ENCODE data around the gene ARHGEF6. TPM values are rescaled to one million over a fixed set of nuclear protein-coding genes. Genes with fewer than 3 reads are reported as not detected.

The ARHGEF6 gene
- total RNA-seq, 1 donor from 2014 or later = 1.6 TPM

DNA sequence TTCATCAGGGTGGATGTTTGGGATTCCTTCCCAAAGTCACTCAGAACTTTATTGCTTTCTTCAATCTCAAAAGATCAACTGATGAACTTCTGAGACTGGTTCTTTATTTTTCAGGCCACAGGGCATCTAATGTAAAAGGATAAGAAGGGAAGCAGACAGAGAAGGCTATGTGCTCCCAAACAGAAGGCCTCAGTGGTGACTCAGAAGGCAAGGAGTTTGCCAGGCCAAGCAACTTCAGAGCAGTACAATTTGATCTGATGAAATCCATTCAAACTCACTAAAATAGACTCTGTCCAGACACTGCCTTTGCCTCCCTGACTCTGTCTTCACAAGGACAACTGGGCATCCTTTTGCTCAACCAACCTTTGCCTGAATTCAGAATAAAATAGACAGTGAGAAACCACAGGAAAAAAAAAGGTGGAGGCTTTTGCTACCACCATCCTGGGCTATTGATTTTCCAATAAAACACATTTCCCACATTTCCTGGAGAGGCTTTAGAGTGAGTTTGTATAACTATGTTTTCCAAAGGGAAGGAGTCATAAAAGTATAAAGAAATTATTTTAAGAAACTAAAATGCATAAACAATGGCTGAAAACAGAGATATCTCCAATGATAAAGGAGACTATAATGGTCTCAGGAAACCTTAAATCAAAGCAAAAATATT lies 55.2 kb downstream of the ARHGEF6 start:
- H3K27me3 ChIP-seq (ENCODE audit: control insufficient read depth, insufficient read depth, low read length) = no peaks in the 10 kb centered on the region
- no peak overlapping the region for H3K4me3 ChIP-seq (ENCODE audit: low read depth, low read length)
- H3K36me3 ChIP-seq (ENCODE audit: control insufficient read depth, insufficient read depth, low read length) = no peaks in the 10 kb centered on the region
- DNase-seq (ENCODE audit: low read depth) = no peak
- TF ChIP-seq, protein P1, sequence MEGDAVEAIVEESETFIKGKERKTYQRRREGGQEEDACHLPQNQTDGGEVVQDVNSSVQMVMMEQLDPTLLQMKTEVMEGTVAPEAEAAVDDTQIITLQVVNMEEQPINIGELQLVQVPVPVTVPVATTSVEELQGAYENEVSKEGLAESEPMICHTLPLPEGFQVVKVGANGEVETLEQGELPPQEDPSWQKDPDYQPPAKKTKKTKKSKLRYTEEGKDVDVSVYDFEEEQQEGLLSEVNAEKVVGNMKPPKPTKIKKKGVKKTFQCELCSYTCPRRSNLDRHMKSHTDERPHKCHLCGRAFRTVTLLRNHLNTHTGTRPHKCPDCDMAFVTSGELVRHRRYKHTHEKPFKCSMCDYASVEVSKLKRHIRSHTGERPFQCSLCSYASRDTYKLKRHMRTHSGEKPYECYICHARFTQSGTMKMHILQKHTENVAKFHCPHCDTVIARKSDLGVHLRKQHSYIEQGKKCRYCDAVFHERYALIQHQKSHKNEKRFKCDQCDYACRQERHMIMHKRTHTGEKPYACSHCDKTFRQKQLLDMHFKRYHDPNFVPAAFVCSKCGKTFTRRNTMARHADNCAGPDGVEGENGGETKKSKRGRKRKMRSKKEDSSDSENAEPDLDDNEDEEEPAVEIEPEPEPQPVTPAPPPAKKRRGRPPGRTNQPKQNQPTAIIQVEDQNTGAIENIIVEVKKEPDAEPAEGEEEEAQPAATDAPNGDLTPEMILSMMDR (IDR thresholded peaks at IDR 0.05; ENCODE audit: insufficient read depth, low read length, poor library complexity, severe bottlenecking) = no peak

DNA sequence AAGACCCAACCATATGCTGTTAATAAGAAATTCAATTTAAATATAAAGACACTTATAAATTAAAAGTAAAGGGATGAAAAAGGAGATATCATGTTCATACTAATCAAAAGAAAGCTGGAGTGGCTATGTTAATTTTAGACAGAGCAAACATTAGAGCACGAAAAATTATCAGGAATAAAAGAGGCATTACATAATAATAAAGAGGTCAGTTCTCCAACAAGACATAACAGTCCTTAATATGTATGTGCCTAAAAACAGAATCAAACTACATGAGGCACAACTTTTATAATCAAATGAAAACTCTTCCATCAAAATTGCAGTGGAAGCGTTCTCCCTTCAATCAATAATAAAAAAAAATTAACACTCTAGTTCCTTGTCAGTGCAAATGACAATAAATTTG lies 62.6 kb downstream of the ARHGEF6 start:
- Histone ChIP-seq H3K4me3 (ENCODE audit: low read depth, low read length) (no peak overlapping the region), H3K36me3 (ENCODE audit: control insufficient read depth, insufficient read depth, low read length) (no peaks in the 10 kb centered on the region), H3K27me3 (ENCODE audit: control insufficient read depth, insufficient read depth, low read length) (no peaks in the 10 kb centered on the region)
- TF ChIP-seq, protein P1 (IDR thresholded peaks at IDR 0.05; ENCODE audit: insufficient read depth, low read length, poor library complexity, severe bottlenecking) = no peak
- DNase-seq (ENCODE audit: low read depth) = no peak

DNA sequence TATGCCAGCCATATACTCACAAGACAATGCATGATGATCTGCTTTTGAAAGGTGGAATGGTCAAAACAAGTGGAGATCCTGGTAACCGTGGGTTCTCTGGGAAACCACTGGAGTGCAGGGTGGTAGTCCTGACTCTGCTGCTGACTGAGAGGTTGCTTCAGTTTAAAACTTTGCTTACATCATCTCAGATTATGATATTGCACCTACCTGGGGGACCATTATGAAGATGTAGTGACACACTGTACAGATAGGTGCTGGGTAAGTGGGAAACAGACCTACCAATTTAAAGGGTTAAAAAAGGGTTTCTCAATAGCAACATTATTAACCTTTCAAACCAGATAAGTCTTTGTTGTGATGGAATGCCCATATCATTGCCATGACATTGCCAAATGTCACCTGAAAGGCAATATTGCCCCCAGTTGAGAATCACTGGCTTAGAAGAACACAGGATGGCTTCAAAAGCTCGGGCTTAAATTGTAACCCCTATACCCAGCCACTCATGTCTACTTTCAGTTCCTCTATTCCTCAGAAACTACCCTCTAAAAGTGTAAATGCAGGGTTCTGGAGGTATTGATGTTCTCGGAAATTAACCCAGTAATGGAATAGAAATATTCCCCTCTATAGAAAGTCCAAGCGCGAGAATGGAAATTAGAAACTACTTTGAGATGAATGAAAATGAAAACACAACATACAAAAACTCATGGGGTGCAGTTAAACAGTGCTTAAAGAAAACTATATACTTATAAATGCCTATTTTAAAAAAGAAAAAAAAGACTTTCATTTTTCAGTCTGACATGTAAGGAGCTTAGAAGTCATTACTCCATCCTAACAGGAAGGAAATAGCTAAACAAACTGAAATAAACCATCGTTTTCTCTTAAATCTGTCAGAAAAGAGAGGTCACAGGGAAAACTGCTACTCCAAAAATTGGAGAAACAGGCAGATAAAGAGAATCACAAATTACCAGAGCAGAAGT lies 65.8 kb downstream of the ARHGEF6 start:
- TF ChIP-seq, protein P1 (IDR thresholded peaks at IDR 0.05; ENCODE audit: insufficient read depth, low read length, poor library complexity, severe bottlenecking) = no peak
- DNase-seq (ENCODE audit: low read depth) = no peak
- H3K4me3 ChIP-seq (ENCODE audit: low read depth, low read length) = no peak overlapping the region
- H3K36me3 ChIP-seq (ENCODE audit: control insufficient read depth, insufficient read depth, low read length) = no peaks in the 10 kb centered on the region
- no peaks in the 10 kb centered on the region for H3K27me3 ChIP-seq (ENCODE audit: control insufficient read depth, insufficient read depth, low read length)

DNA sequence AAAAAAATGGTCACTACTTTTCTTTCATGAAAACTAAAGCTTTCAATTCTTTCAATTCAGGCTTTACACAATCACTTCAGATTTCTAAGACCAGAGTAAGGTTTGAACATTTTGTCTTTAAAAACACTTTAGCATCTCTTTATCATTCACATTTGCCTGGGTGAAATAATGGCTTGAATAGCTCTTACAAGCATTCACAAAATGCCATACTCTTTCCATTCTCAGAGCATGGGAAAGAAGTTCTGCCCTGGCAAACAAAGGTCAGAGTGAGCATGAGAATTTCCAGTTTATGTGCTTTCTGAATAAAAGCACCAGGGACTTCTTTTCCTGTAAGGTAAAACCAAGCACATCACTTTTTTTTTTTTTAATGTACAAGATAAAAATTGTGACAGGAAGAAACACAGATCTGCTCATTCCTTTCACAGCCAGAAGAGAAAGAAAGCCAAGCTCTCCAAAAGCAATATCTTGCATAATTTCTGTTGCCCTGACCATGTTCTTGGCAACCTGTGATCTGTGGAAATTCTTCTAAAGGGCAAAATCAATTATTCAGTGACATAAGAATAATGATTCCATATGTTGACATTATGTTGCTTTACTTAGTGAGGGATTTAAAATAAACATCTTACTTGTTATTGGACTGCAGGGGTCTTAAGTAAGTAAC lies 68.0 kb downstream of the ARHGEF6 start:
- DNase-seq (ENCODE audit: low read depth) = no peak
- no peaks in the 10 kb centered on the region for H3K27me3 ChIP-seq (ENCODE audit: control insufficient read depth, insufficient read depth, low read length)
- no peaks in the 10 kb centered on the region for H3K36me3 ChIP-seq (ENCODE audit: control insufficient read depth, insufficient read depth, low read length)
- TF ChIP-seq, protein P1 (IDR thresholded peaks at IDR 0.05; ENCODE audit: insufficient read depth, low read length, poor library complexity, severe bottlenecking) = no peak
- H3K4me3 ChIP-seq (ENCODE audit: low read depth, low read length) = no peak overlapping the region

DNA sequence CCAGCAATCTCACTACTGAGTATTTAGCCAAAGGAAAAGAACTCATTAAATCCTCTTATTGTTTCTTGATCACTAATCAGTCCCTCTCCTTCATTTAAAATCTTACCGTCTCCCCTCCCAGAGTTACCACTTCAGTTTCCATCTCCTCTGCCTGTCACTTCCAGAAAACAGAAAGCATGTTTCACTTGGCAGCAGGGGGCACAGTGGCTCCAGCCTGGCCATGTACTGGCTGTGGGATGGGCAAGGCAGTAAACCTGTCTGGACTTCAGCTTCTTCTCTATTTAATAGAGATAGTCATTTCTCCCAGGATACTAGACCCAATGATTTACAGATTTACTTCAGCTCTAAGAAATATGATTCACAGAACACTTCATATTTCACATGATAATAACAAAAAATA lies 69.6 kb downstream of the ARHGEF6 start:
- TF ChIP-seq, protein P1 (IDR thresholded peaks at IDR 0.05; ENCODE audit: insufficient read depth, low read length, poor library complexity, severe bottlenecking) = peak; percentile 45
- Histone ChIP-seq H3K27me3 (ENCODE audit: control insufficient read depth, insufficient read depth, low read length) (no peaks in the 10 kb centered on the region), H3K4me3 (ENCODE audit: low read depth, low read length) (no peak overlapping the region), H3K36me3 (ENCODE audit: control insufficient read depth, insufficient read depth, low read length) (no peaks in the 10 kb centered on the region)
- DNase-seq (ENCODE audit: low read depth) = no peak
